HepG2 (cell line): ENCODE measurements around the gene LCAT. TPM values are rescaled to one million over a fixed set of nuclear protein-coding genes. Genes with fewer than 3 reads are reported as not detected.
A peak's percentile ranks its signal among the peaks of the same experiment; 100 is the strongest.

Experiments
- EED ChIP-seq: sonication (generic); formaldehyde crosslinking; IDR thresholded peaks from 2 replicates; pipeline ENCODE4 v1.5.0; 2020; ENCODE audit warnings: mild to moderate bottlenecking, missing genetic modification reagents
- ELF1 ChIP-seq: sonication (generic); formaldehyde crosslinking; IDR thresholded peaks from 2 replicates; pipeline ENCODE4 v1.4.0; 2020; ENCODE audit warnings: missing genetic modification reagents
- FOXO1 ChIP-seq: sonication (generic); formaldehyde crosslinking; IDR thresholded peaks from 2 replicates; pipeline ENCODE4 v1.4.0; 2020; ENCODE audit warnings: missing genetic modification reagents
- KDM3A ChIP-seq: IDR thresholded peaks from 2 replicates; pipeline ENCODE4 v1.6.1; 2018; ENCODE audit warnings: low read depth, missing compliant biosample characterization
- MYC ChIP-seq: sonication (generic); formaldehyde crosslinking; IDR thresholded peaks from 2 replicates; pipeline ENCODE4 v1.9.0; 2021; ENCODE audit warnings: missing genetic modification reagents, borderline replicate concordance
- PATZ1 ChIP-seq: sonication (generic); formaldehyde crosslinking; IDR thresholded peaks from 2 replicates; pipeline ENCODE4 v1.4.0; 2020; ENCODE audit warnings: missing genetic modification reagents
- PCBP1 ChIP-seq: fragments of 200-400 bp; formaldehyde crosslinking; IDR thresholded peaks from 2 replicates; pipeline ENCODE4 v1.6.1; 2017; ENCODE audit warnings: mild to moderate bottlenecking, low read depth, low read length, borderline replicate concordance
- SALL1 ChIP-seq: sonication (generic); formaldehyde crosslinking; IDR thresholded peaks from 2 replicates; pipeline ENCODE4 v1.8.0; 2022; ENCODE audit warnings: mild to moderate bottlenecking, missing genetic modification reagents
- SMARCE1 ChIP-seq: fragments of 450-650 bp; IDR thresholded peaks from 2 replicates; pipeline ENCODE4 v1.6.1; 2017; ENCODE audit warnings: borderline replicate concordance
- ZBTB21 ChIP-seq: sonication (generic); formaldehyde crosslinking; IDR thresholded peaks from 2 replicates; pipeline ENCODE4 v1.4.0; 2020; ENCODE audit warnings: missing genetic modification reagents
- ZBTB39 ChIP-seq: sonication (generic); formaldehyde crosslinking; IDR thresholded peaks from 2 replicates; pipeline ENCODE4 v1.5.0; 2020; ENCODE audit warnings: missing genetic modification reagents
- ZNF124 ChIP-seq: sonication (generic); formaldehyde crosslinking; IDR thresholded peaks from 2 replicates; pipeline ENCODE4 v1.4.0; 2020; ENCODE audit warnings: missing genetic modification reagents
- ZNF143 ChIP-seq: sonication (generic); formaldehyde crosslinking; IDR thresholded peaks from 2 replicates; pipeline ENCODE4 v1.4.0; 2020; ENCODE audit warnings: missing genetic modification reagents
- ZNF430 ChIP-seq: sonication (generic); formaldehyde crosslinking; IDR thresholded peaks from 2 replicates; pipeline ENCODE4 v1.9.0; 2021; ENCODE audit warnings: mild to moderate bottlenecking, missing genetic modification reagents
- ZNF562 ChIP-seq: sonication (generic); formaldehyde crosslinking; IDR thresholded peaks from 2 replicates; pipeline ENCODE4 v1.8.0; 2022; ENCODE audit warnings: missing genetic modification reagents, borderline replicate concordance
- ZNF615 ChIP-seq: sonication (generic); formaldehyde crosslinking; IDR thresholded peaks from 2 replicates; pipeline ENCODE4 v1.5.0; 2020; ENCODE audit warnings: mild to moderate bottlenecking, missing genetic modification reagents, borderline replicate concordance
- ZNF749 ChIP-seq: sonication (generic); formaldehyde crosslinking; IDR thresholded peaks from 2 replicates; pipeline ENCODE4 v1.8.0; 2022; ENCODE audit warnings: mild to moderate bottlenecking, missing genetic modification reagents, moderate library complexity, borderline replicate concordance
- ZNF766 ChIP-seq: sonication (generic); formaldehyde crosslinking; IDR thresholded peaks from 2 replicates; pipeline ENCODE4 v1.5.0; 2020; ENCODE audit warnings: missing genetic modification reagents, borderline replicate concordance
- polyA plus RNA-seq, 8 experiments: library from polyadenylated mRNA; depleted of rRNA in 3 of 8; stranded (reverse) in 7 of 8; unstranded in 1 of 8; fragments of >200 nt; fragmentation: Illumina TruSeq in 4 of 8; extraction: Trizol in 4 of 8; gene quantifications; 2 replicates each; pipeline versions ENCODE4 v1.2.1 to v1.2.3, GENCODE V29; 2011 to 2016; ENCODE audit warnings: low read depth in 4 of 8, missing spikeins in 1 of 8, mixed read lengths in 1 of 8; ENCODE audit not compliant: insufficient read depth in 1 of 8
- total RNA-seq, 5 experiments: library from RNA; depleted of rRNA; stranded (reverse); fragments of >200 nt; fragmentation: Illumina TruSeq; extraction: Trizol; gene quantifications; 2 replicates each; pipeline ENCODE4 v1.2.3, GENCODE V29; 2016; ENCODE audit warnings: low read depth in 1 of 5
- TF ChIP-seq, protein P1 (sequence below): sonication (generic); formaldehyde crosslinking; IDR thresholded peaks from 2 replicates; pipeline ENCODE4 v1.5.0; 2020; ENCODE audit warnings: missing genetic modification reagents, mild to moderate bottlenecking, borderline replicate concordance

LCAT gene
- total and polyA plus RNA-seq, 2 of the 13 experiments (the other 11 are each of a cell fraction or from before 2014, with no cell fraction given): 36.1 to 38.9 TPM

- TF ChIP-seq ZNF430 (CRISPR knock-in tag): peak; percentile 71; the same call in 1 of the 2 replicates
- TF ChIP-seq KDM3A (CRISPR knock-in tag): peak; percentile 74
- TF ChIP-seq ZNF562 (CRISPR knock-in tag): no peak
- peak; percentile 66 for TF ChIP-seq PCBP1
- TF ChIP-seq, protein P1, sequence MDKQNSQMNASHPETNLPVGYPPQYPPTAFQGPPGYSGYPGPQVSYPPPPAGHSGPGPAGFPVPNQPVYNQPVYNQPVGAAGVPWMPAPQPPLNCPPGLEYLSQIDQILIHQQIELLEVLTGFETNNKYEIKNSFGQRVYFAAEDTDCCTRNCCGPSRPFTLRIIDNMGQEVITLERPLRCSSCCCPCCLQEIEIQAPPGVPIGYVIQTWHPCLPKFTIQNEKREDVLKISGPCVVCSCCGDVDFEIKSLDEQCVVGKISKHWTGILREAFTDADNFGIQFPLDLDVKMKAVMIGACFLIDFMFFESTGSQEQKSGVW (CRISPR knock-in tag): no peak
- peak; percentile 79 for TF ChIP-seq PATZ1 (CRISPR knock-in tag)
- no peak; the same call in 1 of the 2 replicates for TF ChIP-seq ZNF124
- TF ChIP-seq SMARCE1: no peak
- TF ChIP-seq SALL1 (CRISPR knock-in tag): peak; percentile 41; the same call in 1 of the 2 replicates
- peak; percentile 63 for TF ChIP-seq ELF1 (CRISPR knock-in tag)
- TF ChIP-seq ZNF143: no peak
- no peak for TF ChIP-seq EED (CRISPR knock-in tag)
- TF ChIP-seq FOXO1 (CRISPR knock-in tag): peak; percentile 67
- TF ChIP-seq MYC (CRISPR knock-in tag): peak; percentile 45; the same call in 1 of the 2 replicates
- no peak; the same call in 1 of the 2 replicates for TF ChIP-seq ZBTB39 (CRISPR knock-in tag)
- TF ChIP-seq ZNF749 (CRISPR knock-in tag): no peak
- TF ChIP-seq ZNF766 (CRISPR knock-in tag): no peak; the same call in 1 of the 2 replicates
- peak; percentile 28; the same call in 1 of the 2 replicates for TF ChIP-seq ZBTB21 (CRISPR knock-in tag)
- TF ChIP-seq ZNF615 (CRISPR knock-in tag): no peak
Observed at GRCh38 chr16:67943619-67944504, at the start of gene LCAT (continued).
